Activated CD8-positive, alpha-beta T cell treated with anti-CD3 and anti-CD28 coated beads for 36 hours (primary cell): ENCODE measurements around the gene SHROOM4. TPM values are rescaled to one million over a fixed set of nuclear protein-coding genes. Genes with fewer than 3 reads are reported as not detected.

ENCODE experiments used
- ATAC-seq: fragments of 200-7000 bp; cut with Tn5 transposase; one replicate; pipeline ENCODE4 v1.10.0; 2021; ENCODE audit warnings: mild to moderate bottlenecking, moderate library complexity
- CTCF ChIA-PET: fragments of 350-600 bp; sonication (Branson Sonifier 250); formaldehyde crosslinking; loops from one replicate; lab custom pipeline; 2021; ENCODE audit warnings: antibody characterized with exemption; lab: Charles Lee
- POLR2A ChIA-PET: fragments of 350-600 bp; sonication (Branson Sonifier 250); formaldehyde crosslinking; loops from one replicate; lab custom pipeline; 2021; ENCODE audit warnings: antibody characterized with exemption; lab: Charles Lee
- DNase-seq: peaks from one replicate; pipeline ENCODE4 v3.0.0-alpha.2; 2020
- H3K27ac Mint-ChIP-seq: one replicate; pipeline ENCODE4 v1.8.0; 2021; ENCODE audit warnings: mild to moderate bottlenecking, mixed read lengths
- H3K27me3 Mint-ChIP-seq: one replicate; pipeline ENCODE4 v1.8.0; 2021; ENCODE audit warnings: mixed read lengths
- H3K36me3 Mint-ChIP-seq: one replicate; pipeline ENCODE4 v1.8.0; 2021; ENCODE audit warnings: low read depth, mixed read lengths
- H3K4me1 Mint-ChIP-seq: one replicate; pipeline ENCODE4 v1.8.0; 2021; ENCODE audit warnings: low read depth, mixed read lengths
- H3K4me3 Mint-ChIP-seq: one replicate; pipeline ENCODE4 v1.8.0; 2021; ENCODE audit warnings: mild to moderate bottlenecking, moderate library complexity, mixed read lengths
- H3K9me3 Mint-ChIP-seq: one replicate; pipeline ENCODE4 v1.8.0; 2021; ENCODE audit warnings: mixed read lengths
- intact Hi-C: fragments of 100-400 bp; cut with micrococcal nuclease; formaldehyde crosslinking; loops from one replicate; pipeline ENCODE4 v1.10.0; 2022
- total RNA-seq, 2 experiments: library from RNA; stranded (reverse); gene quantifications; one replicate each; pipeline ENCODE4 v1.2.3, GENCODE V29; 2021
- TF ChIP-seq, protein P1 (sequence below): fragments of 200-600 bp; IDR thresholded peaks from one replicate; pipeline ENCODE4 v1.8.0; 2022; ENCODE audit warnings: antibody characterized with exemption, mild to moderate bottlenecking

Gene SHROOM4
- total RNA-seq, 2 experiments from 2014 or later: not detected

DNA sequence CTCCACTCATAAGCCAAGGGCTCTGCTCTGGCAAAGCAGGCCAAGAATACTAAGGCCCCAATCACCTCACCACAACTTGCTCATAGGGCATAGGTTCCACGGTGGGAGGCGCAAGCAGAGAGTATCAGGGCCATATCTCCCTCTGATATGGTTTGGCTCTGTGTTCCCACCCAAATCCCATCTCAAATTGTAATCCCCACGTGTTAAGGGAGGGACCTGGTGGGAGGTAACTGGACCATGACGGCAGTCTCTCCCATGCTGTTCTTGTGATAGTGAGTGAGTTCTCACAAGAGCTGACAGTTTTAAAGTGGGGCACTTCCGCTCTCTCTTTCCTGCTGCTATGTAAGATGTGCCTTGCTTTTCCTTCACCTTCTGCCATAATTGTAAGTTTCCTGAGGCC, 88.7 kb downstream of the SHROOM4 start:
- H3K36me3 Mint-ChIP-seq: no peaks in the 10 kb centered on the region
- H3K27me3 Mint-ChIP-seq: no peaks in the 10 kb centered on the region
- H3K4me1 Mint-ChIP-seq: no peaks in the 10 kb centered on the region

DNA sequence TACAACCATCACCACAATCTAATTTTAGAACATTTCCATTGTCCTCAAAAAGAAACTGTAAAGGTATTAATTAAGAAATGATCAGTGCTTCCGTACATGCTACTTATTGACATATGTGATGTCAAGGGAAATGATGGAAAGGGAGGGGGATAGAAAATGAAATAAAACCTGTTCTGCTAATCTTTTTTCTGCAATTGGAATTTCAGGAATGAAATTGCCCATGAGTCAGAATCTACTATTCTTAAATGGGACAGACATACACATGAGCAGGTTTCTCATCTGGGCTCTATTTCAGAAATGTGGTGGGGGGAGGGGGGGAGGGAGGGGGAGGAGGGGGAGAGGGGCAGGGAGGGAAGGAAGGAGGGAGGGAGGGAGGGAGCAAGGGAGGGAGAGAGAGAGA, 91.0 kb downstream of the SHROOM4 start:
- H3K27me3 Mint-ChIP-seq: no peaks in the 10 kb centered on the region
- CTCF ChIA-PET: no interaction called here
- no peak overlapping the region for H3K27ac Mint-ChIP-seq
- H3K4me1 Mint-ChIP-seq: no peaks in the 10 kb centered on the region
- no peaks in the 10 kb centered on the region for H3K9me3 Mint-ChIP-seq
- intact Hi-C loops: no loop called here
- no peaks in the 10 kb centered on the region for H3K36me3 Mint-ChIP-seq
- no peak overlapping the region for H3K4me3 Mint-ChIP-seq
- TF ChIP-seq, protein P1, sequence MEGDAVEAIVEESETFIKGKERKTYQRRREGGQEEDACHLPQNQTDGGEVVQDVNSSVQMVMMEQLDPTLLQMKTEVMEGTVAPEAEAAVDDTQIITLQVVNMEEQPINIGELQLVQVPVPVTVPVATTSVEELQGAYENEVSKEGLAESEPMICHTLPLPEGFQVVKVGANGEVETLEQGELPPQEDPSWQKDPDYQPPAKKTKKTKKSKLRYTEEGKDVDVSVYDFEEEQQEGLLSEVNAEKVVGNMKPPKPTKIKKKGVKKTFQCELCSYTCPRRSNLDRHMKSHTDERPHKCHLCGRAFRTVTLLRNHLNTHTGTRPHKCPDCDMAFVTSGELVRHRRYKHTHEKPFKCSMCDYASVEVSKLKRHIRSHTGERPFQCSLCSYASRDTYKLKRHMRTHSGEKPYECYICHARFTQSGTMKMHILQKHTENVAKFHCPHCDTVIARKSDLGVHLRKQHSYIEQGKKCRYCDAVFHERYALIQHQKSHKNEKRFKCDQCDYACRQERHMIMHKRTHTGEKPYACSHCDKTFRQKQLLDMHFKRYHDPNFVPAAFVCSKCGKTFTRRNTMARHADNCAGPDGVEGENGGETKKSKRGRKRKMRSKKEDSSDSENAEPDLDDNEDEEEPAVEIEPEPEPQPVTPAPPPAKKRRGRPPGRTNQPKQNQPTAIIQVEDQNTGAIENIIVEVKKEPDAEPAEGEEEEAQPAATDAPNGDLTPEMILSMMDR: no peak
- DNase-seq (no peak), ATAC-seq (no peak)
- POLR2A ChIA-PET: no interaction called here

More for the DNA sequence above, 88.7 kb downstream of the SHROOM4 start:
- TF ChIP-seq, protein P1: no peak
- no peak overlapping the region for H3K4me3 Mint-ChIP-seq
- no peaks in the 10 kb centered on the region for H3K9me3 Mint-ChIP-seq
- ChIA-PET POLR2A (no interaction called here), CTCF (no interaction called here)
- DNase-seq (no peak), ATAC-seq (no peak)
- no peak overlapping the region for H3K27ac Mint-ChIP-seq
- intact Hi-C loops: no loop called here

DNA sequence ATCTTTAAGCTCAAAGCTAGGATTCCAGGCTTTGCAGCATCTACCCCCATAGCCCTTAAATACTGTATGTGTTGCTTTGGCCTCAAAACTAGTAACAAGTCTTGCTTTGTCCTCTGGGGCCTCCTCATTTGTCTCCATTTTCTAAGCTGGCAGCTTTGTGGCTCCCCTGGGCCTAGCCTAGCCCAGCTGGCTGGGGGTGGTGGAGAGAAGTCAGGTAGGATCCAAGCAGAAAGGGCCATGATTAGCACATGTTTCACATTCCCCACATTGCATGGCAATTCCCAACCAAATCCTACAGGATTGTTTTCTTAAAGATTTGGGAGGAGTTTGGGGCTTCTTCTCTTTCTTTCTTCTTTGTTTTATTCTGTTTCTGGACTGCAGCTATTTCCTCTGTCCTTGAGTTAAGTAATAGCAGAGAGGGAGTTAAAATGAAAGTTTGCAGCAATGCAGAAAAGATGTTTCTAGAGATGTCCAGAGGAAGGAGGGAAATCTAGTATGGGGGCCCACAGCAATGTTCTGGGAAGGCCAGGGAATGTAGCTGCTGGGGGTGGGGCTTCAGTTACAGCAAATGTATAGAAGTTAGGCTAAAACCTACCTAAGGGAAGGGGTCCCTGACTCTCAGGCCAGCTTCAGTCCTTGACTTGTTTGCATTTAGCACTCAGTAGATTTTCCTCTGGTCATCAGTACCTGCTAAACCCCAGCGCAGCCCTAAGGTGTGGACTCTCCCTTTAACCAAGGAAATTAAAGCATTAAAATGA, 92.1 kb downstream of the SHROOM4 start:
- no peak for DNase-seq
- H3K27me3 Mint-ChIP-seq: no peaks in the 10 kb centered on the region
- no peaks in the 10 kb centered on the region for H3K4me1 Mint-ChIP-seq
- no peaks in the 10 kb centered on the region for H3K36me3 Mint-ChIP-seq
- H3K9me3 Mint-ChIP-seq: no peaks in the 10 kb centered on the region
- POLR2A ChIA-PET: no interaction called here
- intact Hi-C loops: no loop called here
- CTCF ChIA-PET: no interaction called here
- no peak overlapping the region for H3K4me3 Mint-ChIP-seq
- TF ChIP-seq, protein P1: no peak
- H3K27ac Mint-ChIP-seq: no peak overlapping the region
- ATAC-seq: no peak

DNA sequence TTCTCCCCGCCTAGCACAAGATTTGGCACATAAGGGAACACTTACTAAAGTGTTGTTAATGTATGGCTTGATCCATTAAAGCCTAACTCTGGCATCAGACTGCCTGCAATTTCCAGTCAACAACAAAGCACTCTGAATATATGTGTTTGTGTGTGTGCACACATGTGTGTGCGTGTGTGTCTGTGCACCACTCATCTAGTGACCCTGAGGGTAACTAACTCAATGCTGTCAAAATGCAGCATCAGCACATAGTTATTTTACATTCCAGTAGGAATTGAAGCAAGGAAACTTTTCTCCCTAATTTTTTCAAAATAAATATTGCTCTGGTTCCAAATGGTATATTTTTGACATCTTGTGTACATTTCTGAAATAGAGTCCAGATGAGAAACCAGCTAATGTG, 94.4 kb downstream of the SHROOM4 start:
- Mint-ChIP-seq H3K27ac (no peak overlapping the region), H3K4me3 (no peak overlapping the region), H3K4me1 (no peaks in the 10 kb centered on the region), H3K27me3 (peaks cover 2% of the 10 kb centered on the region), H3K36me3 (no peaks in the 10 kb centered on the region), H3K9me3 (no peaks in the 10 kb centered on the region)
- ChIA-PET CTCF (no interaction called here), POLR2A (no interaction called here)
- TF ChIP-seq, protein P1: no peak
- ATAC-seq: no peak
- no peak for DNase-seq
- intact Hi-C loops: no loop called here

DNA sequence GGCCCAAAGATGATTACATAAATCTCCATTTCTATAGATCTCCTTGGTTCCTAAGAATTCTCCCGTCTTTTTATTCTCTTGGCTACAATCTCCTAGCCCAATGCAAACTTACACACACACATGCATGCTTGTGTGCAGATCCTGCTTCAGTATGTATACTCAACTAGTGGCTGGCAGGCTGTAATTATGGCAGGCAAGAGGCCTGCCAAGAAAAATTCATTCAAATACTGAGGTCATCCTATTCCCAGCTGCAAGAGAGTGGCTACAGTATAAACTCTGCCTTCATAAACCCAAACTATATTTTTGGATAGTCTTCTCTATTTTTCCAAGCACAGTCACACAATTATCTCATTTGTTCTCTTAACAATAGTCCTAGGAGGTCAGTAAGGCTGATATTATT, 95.2 kb downstream of the SHROOM4 start:
- TF ChIP-seq, protein P1: no peak
- no peak overlapping the region for H3K27ac Mint-ChIP-seq
- H3K27me3 Mint-ChIP-seq: peaks cover 2% of the 10 kb centered on the region
- DNase-seq (no peak), ATAC-seq (no peak)
- intact Hi-C loops: no loop called here
- H3K4me3 Mint-ChIP-seq: no peak overlapping the region
- ChIA-PET CTCF (no interaction called here), POLR2A (no interaction called here)
- H3K4me1 Mint-ChIP-seq: no peaks in the 10 kb centered on the region
- no peaks in the 10 kb centered on the region for H3K9me3 Mint-ChIP-seq
- no peaks in the 10 kb centered on the region for H3K36me3 Mint-ChIP-seq
